HUES64 (cell line): ENCODE measurements around the gene R3HDML.
A peak's percentile ranks its signal among the peaks of the same experiment; 100 is the strongest.

Experiments used
- H3K27ac ChIP-seq: 2 replicates; pipeline ENCODE4 v1.7.0; 2013; ENCODE audit warnings: low read depth, low read length, inconsistent platforms
- H3K27me3 ChIP-seq: 2 replicates; pipeline ENCODE4 v1.6.1; 2013; ENCODE audit warnings: mild to moderate bottlenecking, low read length; ENCODE audit not compliant: insufficient read depth
- H3K36me3 ChIP-seq: 2 replicates; pipeline ENCODE4 v1.6.1; 2013; ENCODE audit warnings: mild to moderate bottlenecking, low read length; ENCODE audit not compliant: insufficient read depth
- H3K4me1 ChIP-seq: 2 replicates; pipeline ENCODE4 v1.6.1; 2013; ENCODE audit warnings: mild to moderate bottlenecking, low read length, moderate library complexity; ENCODE audit not compliant: insufficient read depth
- H3K4me3 ChIP-seq: 2 replicates; pipeline ENCODE4 v1.5.1; 2013; ENCODE audit warnings: mild to moderate bottlenecking, low read length, moderate library complexity
- H3K9ac ChIP-seq: 2 replicates; pipeline ENCODE4 v1.6.1; 2013; ENCODE audit warnings: mild to moderate bottlenecking, low read depth, low read length
- H3K9me3 ChIP-seq: 2 replicates; pipeline ENCODE4 v1.6.1; 2013; ENCODE audit warnings: low read depth, low read length; ENCODE audit not compliant: insufficient read depth
- WGBS: fragments of 150-250, 120-280 bp; methylation state at CpG from one replicate; pipeline ENCODE4 v1.1.7; 2013; ENCODE audit warnings: missing lambda C conversion rate; 5-methylcytosine and 5-hydroxymethylcytosine counted together

The R3HDML gene

DNA sequence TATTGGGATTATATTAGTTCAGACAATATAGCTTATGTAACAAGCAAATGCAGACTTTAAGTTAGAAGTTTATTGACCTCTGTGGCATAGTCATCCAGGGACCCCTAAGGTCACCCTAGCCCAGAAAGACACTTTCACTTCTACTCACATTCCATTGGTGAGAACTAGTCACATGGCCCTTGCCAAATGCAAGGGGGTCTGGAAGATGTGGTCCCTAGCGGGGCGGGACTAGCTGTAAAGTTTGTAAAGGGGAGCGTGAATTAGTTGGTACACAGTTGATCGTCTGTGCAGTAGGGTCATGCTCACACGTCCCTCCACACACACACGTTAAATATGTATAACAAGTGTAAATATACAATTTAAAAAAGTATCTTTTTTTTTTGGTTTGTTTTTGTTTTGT lies 27.9 kb downstream of the R3HDML start:
- 95% methylated on average over 2 of the region's 6 CpGs for WGBS
- Histone ChIP-seq H3K4me3 (no peak overlapping the region), H3K27me3 (no peaks in the 10 kb centered on the region), H3K36me3 (no peaks in the 10 kb centered on the region), H3K9ac (no peak overlapping the region), H3K9me3 (no peaks in the 10 kb centered on the region), H3K4me1 (no peaks in the 10 kb centered on the region), H3K27ac (no peak overlapping the region)

DNA sequence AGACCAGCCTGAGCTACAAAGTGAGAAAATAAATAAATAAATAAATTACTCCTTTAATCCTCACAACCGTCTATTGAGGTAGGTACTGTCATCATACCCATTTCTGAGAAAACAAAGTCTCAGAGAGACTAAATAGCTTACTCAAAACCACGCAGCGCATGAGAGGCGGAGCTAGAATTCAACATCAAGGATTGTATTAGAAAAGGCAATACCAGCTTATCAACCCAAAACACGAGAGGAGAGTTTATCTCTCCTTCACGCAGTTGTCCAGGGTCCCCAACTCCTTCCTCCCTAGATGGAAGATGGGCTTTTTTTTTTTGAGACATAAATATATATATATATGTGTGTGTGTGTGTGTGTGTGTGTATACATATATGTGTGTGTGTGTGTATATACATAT lies 30.9 kb downstream of the R3HDML start:
- no peaks in the 10 kb centered on the region for H3K4me1 ChIP-seq
- H3K27ac ChIP-seq: no peak overlapping the region
- H3K9ac ChIP-seq: no peak overlapping the region
- no peak overlapping the region for H3K4me3 ChIP-seq
- no peaks in the 10 kb centered on the region for H3K36me3 ChIP-seq
- H3K9me3 ChIP-seq: no peaks in the 10 kb centered on the region
- no peaks in the 10 kb centered on the region for H3K27me3 ChIP-seq
- WGBS: 98% methylated on average over 5 of the region's 6 CpGs

DNA sequence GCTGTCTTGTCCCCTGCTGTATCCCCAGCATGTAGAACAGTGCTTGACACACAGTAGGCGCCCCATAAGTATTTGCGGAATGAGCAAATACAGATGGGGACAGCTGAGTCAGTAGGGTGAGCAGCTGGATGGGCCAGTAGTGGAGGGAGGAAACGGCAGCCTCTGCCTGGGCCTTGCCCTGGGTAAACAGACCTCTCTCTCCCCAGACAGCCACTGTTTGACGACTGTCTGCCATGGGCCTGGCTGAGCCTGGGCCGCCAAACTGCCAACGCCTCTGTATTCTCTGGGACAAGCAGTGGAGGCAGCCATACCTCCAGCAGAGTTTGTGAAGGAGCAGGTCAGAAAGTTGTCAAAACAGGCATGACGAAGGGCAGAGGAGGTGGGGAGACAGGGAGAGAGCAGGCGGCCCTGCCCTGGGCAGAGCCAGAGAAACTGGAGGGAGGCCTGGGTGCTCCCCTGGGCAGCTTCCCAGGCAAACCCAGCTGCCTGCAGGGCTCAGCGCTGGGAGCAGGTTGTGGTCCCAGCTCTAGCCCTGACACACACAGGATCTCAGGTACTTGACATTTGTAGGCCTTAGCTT lies 33.9 kb downstream of the R3HDML start:
- Histone ChIP-seq H3K9me3 (no peaks in the 10 kb centered on the region), H3K9ac (no peak overlapping the region), H3K4me1 (no peaks in the 10 kb centered on the region), H3K27ac (peak overlapping the region; percentile 67; the same call in 1 of the 2 replicates), H3K36me3 (no peaks in the 10 kb centered on the region), H3K4me3 (no peak overlapping the region), H3K27me3 (no peaks in the 10 kb centered on the region)
- 75% methylated on average over 9 of the region's 9 CpGs for WGBS

DNA sequence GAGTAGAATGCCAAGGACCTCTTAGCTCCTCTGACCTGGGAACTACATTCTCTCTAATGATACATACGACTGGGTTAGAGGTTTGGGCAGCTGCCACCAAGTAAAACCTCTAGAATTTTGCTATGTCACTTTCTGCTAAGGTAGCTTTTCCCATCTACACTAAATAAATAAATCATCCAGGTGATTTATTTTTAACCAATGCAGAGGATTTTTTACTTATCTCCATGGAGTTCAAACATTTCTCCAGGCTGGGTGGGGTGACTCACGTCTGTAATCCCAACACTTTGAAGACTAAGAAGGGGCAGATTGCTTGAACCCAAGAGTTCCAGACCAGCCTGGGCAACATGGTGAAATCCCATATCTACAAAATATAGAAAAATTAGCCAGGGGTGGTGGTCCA lies 45.8 kb downstream of the R3HDML start:
- Histone ChIP-seq H3K36me3 (no peaks in the 10 kb centered on the region), H3K4me3 (no peak overlapping the region), H3K27ac (no peak overlapping the region), H3K4me1 (no peaks in the 10 kb centered on the region), H3K27me3 (no peaks in the 10 kb centered on the region), H3K9me3 (no peaks in the 10 kb centered on the region), H3K9ac (no peak overlapping the region)
- WGBS: 89% methylated on average over 2 of the region's 2 CpGs

DNA sequence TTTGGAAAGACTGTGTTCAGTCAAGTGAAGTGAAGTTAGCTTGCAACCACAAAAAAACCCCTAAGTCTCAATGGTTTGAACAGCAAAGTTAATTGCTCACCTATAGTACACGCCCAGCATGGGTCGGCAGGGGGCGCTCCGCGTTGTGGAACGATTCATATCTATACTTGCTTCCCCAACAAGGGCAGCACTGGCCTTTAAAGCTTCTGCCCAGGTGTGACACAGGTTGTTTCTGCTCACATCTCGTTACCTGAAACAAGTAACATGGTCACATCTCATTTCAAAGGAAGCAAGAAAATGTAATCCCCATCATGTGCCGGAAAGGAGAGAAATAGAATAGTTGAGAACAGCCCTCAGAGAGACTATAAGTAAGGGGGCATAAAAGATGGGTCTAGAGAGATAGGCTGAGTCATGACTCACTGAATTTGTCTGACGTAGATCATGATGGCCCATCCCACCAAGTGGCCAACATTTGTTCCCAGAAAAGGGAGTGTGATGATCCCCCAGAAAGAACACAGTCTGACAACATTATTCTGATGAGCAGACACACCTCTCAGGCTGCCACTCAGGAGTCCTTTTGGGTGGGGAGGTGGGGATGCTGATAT lies 47.7 kb downstream of the R3HDML start:
- H3K27me3 ChIP-seq: peaks cover 3% of the 10 kb centered on the region; the same call in 1 of the 2 replicates
- WGBS: 23% methylated on average over 9 of the region's 9 CpGs
- H3K9me3 ChIP-seq: no peaks in the 10 kb centered on the region
- no peaks in the 10 kb centered on the region for H3K36me3 ChIP-seq
- no peak overlapping the region for H3K27ac ChIP-seq
- no peak overlapping the region for H3K9ac ChIP-seq
- H3K4me3 ChIP-seq: no peak overlapping the region
- H3K4me1 ChIP-seq: no peaks in the 10 kb centered on the region

DNA sequence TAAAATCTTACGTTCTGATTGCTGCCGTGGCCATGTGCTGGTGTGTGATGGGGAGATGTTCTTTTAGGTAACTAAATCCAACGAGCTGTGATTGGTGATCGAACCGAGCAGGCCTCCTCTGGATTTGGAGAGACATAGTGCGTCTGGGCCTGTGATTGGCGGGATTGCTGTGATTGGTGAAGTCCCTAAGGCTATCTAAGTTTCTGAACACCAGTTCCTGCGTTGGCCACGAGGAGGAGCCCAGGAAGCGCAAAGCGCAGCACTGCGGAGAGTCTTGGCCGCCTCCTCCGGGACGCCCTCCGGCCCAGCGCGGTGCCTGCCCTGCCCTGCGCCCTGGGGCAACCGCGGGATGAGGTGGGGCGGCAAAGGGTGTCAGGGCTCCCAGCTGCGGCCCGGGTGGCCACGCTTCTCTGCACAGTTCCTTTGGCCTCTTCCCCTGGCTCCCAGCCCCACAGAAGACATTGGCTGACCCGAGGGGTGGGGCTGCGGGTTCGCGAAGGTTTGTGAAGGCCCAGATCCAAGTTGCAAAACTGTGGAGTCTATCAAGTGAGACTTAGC lies 51.7 kb downstream of the R3HDML start:
- H3K9ac ChIP-seq: no peak overlapping the region
- H3K4me1 ChIP-seq: no peaks in the 10 kb centered on the region
- no peaks in the 10 kb centered on the region for H3K9me3 ChIP-seq
- 10% methylated on average over 29 of the region's 29 CpGs for WGBS
- H3K4me3 ChIP-seq: peak overlapping the region; percentile 43
- no peak overlapping the region for H3K27ac ChIP-seq
- H3K36me3 ChIP-seq: no peaks in the 10 kb centered on the region
- H3K27me3 ChIP-seq: peaks cover 6% of the 10 kb centered on the region

DNA sequence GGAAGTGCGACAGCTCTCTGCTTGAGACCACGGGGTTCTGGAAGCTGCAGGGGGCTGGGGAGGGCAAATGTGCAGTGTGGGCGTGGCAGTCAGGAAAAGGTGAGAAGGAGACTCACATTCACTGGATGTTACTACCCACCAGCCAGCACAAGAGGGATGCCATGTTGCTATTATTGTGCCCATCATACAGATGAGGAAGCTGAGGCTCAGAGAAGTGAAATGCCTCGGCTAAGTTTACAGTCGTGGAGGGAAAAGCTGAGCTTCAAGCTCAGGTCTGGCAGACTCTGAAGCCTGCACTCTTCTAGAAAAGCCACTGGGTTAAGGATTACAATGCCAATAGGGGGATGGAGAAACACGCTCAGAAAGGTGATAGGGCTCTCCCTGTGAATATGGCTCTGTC lies 53.0 kb downstream of the R3HDML start:
- WGBS: 81% methylated on average over 6 of the region's 6 CpGs
- Histone ChIP-seq H3K9ac (no peak overlapping the region), H3K36me3 (no peaks in the 10 kb centered on the region), H3K27me3 (peaks cover 6% of the 10 kb centered on the region), H3K4me3 (no peak overlapping the region), H3K4me1 (no peaks in the 10 kb centered on the region), H3K27ac (no peak overlapping the region), H3K9me3 (no peaks in the 10 kb centered on the region)

DNA sequence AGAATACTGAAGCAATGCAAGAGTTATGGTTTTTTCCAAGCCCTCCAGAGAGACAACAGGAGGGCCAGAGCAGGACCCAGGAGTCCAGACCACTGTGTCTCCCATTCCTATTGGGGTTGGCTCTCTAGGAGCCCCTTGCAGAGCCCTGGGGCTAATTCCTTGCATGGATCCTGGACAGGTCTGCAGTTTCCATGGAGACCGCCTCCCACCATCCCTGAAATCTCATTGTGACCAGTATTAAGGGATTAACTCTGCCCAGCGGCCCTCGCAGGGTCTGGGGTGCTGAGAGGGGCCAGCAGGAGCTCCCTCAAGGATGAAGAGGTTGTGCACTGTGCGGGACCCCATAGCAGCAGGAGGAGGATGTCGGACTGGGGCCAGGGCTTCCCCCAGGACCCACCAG lies 53.4 kb downstream of the R3HDML start:
- peaks cover 6% of the 10 kb centered on the region for H3K27me3 ChIP-seq
- H3K27ac ChIP-seq: no peak overlapping the region
- no peaks in the 10 kb centered on the region for H3K9me3 ChIP-seq
- no peaks in the 10 kb centered on the region for H3K36me3 ChIP-seq
- no peaks in the 10 kb centered on the region for H3K4me1 ChIP-seq
- WGBS: 84% methylated on average over 5 of the region's 5 CpGs
- no peak overlapping the region for H3K4me3 ChIP-seq
- no peak overlapping the region for H3K9ac ChIP-seq

DNA sequence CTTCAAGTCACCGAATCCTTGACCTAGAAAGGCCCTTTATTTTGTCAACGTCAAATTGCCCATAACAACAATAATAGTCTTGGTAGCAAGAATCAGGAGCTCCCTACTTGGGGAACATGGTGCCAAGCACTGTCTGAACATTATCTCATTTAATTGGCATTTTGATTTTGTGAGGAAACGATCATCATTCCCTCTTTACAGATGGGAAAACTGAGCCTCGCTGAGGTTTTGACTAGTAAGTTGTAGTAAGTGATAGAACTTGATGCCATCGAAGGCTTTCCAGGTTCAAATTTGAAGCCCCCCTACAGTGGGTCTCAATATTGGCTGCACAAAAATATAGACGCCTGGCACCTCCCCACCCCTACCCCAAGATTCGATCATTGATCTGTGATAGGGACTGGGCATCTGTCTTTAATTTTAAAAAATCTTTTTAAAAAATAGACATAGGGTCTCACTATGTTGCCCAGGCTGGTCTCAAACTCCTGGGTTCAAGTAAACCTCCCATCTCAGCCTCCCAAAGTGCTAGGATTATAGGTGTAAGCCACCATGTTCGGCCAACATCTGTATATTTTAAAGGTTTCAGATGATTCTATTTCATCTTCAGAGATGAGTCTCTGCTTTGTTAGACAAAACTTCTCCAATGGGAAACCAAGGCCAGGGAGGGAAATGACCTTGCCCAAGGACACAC lies 55.4 kb downstream of the R3HDML start:
- H3K27me3 ChIP-seq: peaks cover 6% of the 10 kb centered on the region
- H3K4me1 ChIP-seq: no peaks in the 10 kb centered on the region
- H3K9ac ChIP-seq: no peak overlapping the region
- no peaks in the 10 kb centered on the region for H3K9me3 ChIP-seq
- 92% methylated on average over 6 of the region's 8 CpGs for WGBS
- H3K27ac ChIP-seq: no peak overlapping the region
- no peaks in the 10 kb centered on the region for H3K36me3 ChIP-seq
- H3K4me3 ChIP-seq: no peak overlapping the region

DNA sequence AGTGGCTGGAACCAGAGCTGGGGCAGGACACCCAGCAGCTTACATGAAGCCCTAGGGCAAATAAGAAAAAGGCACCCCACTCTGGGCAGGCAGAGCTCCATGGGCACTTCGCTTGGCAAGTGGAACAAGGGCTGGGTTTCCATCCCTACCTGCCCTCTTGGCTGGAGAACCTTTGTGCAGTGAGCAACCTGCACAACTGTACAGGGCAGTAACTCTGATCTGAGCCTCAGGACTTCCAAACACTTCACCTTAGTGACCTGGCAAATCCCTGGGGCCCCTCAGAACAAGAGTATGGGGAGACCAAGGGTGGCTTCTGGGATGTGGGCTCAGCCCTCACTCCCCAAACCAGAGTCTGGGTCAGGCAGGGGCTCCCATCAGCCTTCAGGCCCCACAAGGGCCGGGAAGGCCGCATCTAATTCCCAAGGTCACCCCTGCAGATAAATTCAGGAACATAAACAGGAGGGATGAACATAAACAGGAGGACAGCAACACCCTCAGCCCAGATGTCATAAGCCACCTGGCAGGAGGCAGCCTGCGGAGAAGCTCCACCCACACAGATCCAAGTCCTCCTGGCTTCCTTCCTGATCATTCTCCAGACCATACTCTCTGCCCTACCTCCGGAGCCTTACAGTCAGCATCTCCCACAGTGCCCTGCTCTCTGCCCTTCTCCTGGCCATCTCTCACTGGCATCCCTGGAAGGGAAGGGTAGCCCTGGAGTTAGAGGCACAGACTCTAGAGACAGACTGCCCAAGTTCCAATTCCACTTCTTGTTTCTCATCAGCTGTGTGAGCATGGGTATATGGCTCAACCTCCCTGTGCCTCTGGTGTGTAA lies 56.1 kb downstream of the R3HDML start:
- no peak overlapping the region for H3K27ac ChIP-seq
- H3K27me3 ChIP-seq: peaks cover 6% of the 10 kb centered on the region
- WGBS: 92% methylated on average over 5 of the region's 5 CpGs

More for the DNA sequence above, 56.1 kb downstream of the R3HDML start:
- no peaks in the 10 kb centered on the region for H3K36me3 ChIP-seq
- H3K4me3 ChIP-seq: no peak overlapping the region
- H3K9me3 ChIP-seq: no peaks in the 10 kb centered on the region
- H3K4me1 ChIP-seq: no peaks in the 10 kb centered on the region
- H3K9ac ChIP-seq: no peak overlapping the region
